Muscle layer of colon (tissue), 2 donors: ENCODE measurements around the gene C1QTNF12.

Experiments used
- H3K27ac ChIP-seq: one replicate; pipeline ENCODE4 v1.7.0; 2013; ENCODE audit warnings: low read depth, mild to moderate bottlenecking, low read length, moderate library complexity
- H3K27me3 ChIP-seq, 2 donors: one replicate each; pipeline ENCODE4 v1.7.0; 2013; ENCODE audit warnings: low read length in 2 of 2, mild to moderate bottlenecking in 2 of 2; ENCODE audit not compliant: insufficient read depth in 2 of 2, control insufficient read depth in 1 of 2
- H3K36me3 ChIP-seq: one replicate; pipeline ENCODE4 v1.7.0; 2013; ENCODE audit warnings: mild to moderate bottlenecking, low read length; ENCODE audit not compliant: insufficient read depth
- H3K4me1 ChIP-seq: one replicate; pipeline ENCODE4 v1.7.0; 2013; ENCODE audit warnings: mild to moderate bottlenecking, low read length; ENCODE audit not compliant: insufficient read depth
- H3K4me3 ChIP-seq, 2 donors: one replicate each; pipeline ENCODE4 v1.7.0; 2013; ENCODE audit warnings: low read length in 2 of 2, low read depth in 1 of 2, mild to moderate bottlenecking in 1 of 2, moderate library complexity in 1 of 2
- H3K9ac ChIP-seq: one replicate; pipeline ENCODE4 v1.7.0; 2013; ENCODE audit warnings: low read length
- H3K9me3 ChIP-seq: one replicate; pipeline ENCODE4 v1.7.0; 2013; ENCODE audit warnings: mild to moderate bottlenecking, low read length
- donor health status: abdominal sarcoma.
- donor health status: Adenocarcinoma of cecum.

C1QTNF12 gene

GRCh38 chr1:1229770-1230169 is 16.8 kb downstream of the C1QTNF12 start:
- H3K27me3 ChIP-seq = no peaks in the 10 kb centered on the region
- peaks cover 30% of the 10 kb centered on the region for H3K36me3 ChIP-seq
- no peaks in the 10 kb centered on the region for H3K9me3 ChIP-seq
- peaks cover 25% of the 10 kb centered on the region for H3K4me1 ChIP-seq
- H3K4me3 ChIP-seq = peak overlapping the region in 1 of 2 donors; percentile 99
- no peak overlapping the region for H3K9ac ChIP-seq
- no peak overlapping the region for H3K27ac ChIP-seq

DNA sequence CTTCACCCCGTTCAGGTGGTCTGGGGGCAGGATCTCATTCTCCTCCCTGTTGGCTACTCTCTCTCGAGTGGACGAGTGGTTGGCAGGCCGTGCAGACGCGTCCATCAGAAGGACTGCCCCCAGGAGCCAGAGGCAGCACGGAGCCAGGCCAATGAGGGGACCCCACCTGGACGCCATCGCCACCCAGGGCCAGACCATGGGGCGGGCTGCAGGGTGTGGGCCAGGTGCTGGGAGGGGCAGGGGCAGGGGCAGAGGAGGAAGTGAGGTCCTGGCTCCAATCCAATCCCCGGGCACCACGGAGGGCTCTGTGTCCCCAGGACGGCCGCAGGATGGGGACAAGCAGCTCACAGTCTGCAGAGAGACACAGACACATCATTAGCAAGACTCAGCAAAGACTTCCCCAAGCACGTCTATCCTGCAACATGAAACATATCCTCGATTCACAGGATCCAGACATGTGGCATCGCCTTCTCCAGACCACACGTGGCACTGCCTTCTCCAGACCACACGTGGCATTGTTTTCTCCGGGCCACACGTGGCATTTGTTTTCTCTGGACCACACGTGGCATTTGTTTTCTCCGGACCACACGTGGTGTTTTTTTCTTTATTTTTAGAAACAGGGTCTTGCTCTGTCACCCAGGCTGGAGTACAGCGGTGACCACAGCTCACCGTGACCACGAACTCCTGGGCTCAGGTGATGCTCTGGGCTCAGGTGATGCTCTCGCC is 17.8 kb downstream of the C1QTNF12 start:
- Histone ChIP-seq H3K36me3 (peaks cover 25% of the 10 kb centered on the region), H3K9ac (no peak overlapping the region), H3K27me3 (no peaks in the 10 kb centered on the region), H3K27ac (no peak overlapping the region), H3K9me3 (no peaks in the 10 kb centered on the region), H3K4me1 (peaks cover 25% of the 10 kb centered on the region), H3K4me3 (no peak overlapping the region)

DNA sequence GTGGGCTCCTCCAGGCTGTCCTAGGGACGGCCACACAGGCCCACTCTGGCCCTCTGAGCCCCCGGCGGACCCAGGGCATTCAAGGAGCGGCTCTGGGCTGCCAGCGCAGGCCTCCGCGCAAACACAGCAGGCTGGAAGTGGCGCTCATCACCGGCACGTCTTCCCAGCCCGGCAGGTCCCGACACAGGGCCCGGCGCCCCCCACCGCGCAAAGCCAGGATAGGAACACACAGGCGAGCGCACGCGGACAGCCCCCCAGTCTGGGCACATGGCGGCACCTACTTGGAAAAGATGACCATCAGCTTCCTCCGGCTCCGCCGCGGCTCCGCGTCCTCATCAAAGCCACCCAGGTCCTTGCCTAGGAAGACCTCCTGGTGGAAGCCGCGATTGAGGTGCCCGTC is 18.3 kb downstream of the C1QTNF12 start:
- peaks cover 25% of the 10 kb centered on the region for H3K4me1 ChIP-seq
- peaks cover 26% of the 10 kb centered on the region for H3K36me3 ChIP-seq
- H3K9ac ChIP-seq = no peak overlapping the region
- H3K27ac ChIP-seq = no peak overlapping the region
- no peaks in the 10 kb centered on the region for H3K27me3 ChIP-seq
- no peak overlapping the region for H3K4me3 ChIP-seq
- H3K9me3 ChIP-seq = no peaks in the 10 kb centered on the region

DNA sequence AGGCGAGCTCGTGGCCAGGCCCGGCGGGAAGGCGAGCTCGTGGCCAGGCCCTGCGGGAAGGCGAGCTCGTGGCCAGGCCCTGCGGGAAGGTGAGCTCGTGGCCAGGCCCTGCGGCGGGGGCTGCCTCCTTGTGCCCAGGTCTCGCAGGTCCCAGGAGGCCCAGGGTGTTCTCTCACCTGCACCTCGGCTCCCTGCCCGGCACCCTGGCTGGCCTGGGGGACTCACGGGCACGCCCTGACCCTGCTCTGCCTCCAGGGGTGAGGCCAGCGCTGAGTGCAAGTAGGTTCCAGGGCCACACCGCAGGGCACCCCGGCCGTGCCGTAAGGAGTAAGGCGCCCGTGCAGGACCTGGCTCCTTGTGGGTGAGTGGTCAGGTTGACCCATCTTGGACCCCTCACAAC is 19.1 kb downstream of the C1QTNF12 start:
- H3K9ac ChIP-seq = no peak overlapping the region
- H3K4me1 ChIP-seq = peaks cover 21% of the 10 kb centered on the region
- peaks cover 34% of the 10 kb centered on the region for H3K36me3 ChIP-seq

DNA sequence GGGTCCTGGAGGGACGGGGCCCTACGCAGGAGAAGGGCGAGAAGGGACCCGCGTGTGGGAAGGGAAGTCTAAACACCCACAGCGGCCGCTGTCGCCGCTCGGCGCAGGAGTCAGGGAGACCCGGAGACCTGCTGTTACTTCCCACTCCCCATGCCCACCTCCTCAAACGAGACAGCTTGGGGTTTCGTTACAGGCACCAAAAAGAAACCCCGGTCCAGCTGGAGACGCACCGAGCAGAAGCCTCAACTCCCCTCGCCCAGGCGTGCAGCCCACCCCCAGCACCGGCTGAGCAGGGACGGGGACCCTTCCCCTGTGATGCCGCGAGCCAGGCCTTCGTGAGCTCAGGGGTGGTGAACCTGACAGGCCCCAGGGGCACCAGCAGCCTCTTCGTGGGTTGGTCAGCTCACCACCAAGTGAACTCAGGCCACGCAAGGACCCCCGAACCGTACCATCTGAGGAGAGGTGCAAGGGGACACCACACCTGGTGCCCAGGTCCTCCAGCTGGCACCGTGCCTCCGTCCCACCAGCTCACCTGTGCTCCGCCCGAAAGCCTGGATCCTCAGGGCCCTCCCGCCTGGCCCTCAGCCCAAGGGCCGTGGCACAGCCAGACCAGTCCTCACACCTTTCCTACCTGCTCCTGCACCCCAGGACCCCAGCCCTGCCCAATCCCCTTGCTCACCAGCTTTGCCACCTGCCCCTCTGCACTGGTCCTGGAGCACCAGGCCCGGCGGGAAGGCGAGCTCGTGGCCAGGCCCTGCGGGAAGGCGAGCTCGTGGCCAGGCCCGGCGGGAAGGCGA is 19.8 kb downstream of the C1QTNF12 start:
- Histone ChIP-seq H3K36me3 (peaks cover 35% of the 10 kb centered on the region), H3K27me3 (no peaks in the 10 kb centered on the region), H3K9ac (no peak overlapping the region), H3K4me1 (peaks cover 21% of the 10 kb centered on the region), H3K4me3 (no peak overlapping the region), H3K27ac (no peak overlapping the region), H3K9me3 (no peaks in the 10 kb centered on the region)

More for the DNA sequence above, 19.1 kb downstream of the C1QTNF12 start:
- H3K4me3 ChIP-seq = no peak overlapping the region
- H3K27ac ChIP-seq = no peak overlapping the region
- H3K9me3 ChIP-seq = no peaks in the 10 kb centered on the region
- no peaks in the 10 kb centered on the region for H3K27me3 ChIP-seq

DNA sequence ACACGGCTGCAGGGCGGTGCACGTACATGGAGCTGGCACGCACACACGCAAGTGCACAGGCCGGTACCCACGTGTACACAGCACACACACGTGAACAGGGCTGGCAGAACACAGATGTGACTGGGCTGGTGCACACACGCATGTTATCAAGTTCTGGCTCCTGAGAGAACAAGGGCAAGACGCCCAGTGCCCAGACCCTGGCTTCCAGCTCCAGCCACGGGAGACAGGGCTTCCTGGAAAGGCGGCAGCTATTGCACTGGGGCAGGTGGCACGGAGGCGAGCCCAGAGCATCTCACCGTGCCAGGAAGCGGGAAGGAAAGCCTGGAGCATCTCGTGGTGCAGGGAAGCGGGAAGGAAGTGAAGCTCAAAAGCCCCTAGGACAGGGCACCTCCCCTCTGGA is 20.6 kb downstream of the C1QTNF12 start:
- Histone ChIP-seq H3K4me1 (peaks cover 17% of the 10 kb centered on the region), H3K27ac (no peak overlapping the region), H3K9ac (no peak overlapping the region), H3K36me3 (peaks cover 39% of the 10 kb centered on the region), H3K4me3 (no peak overlapping the region), H3K9me3 (no peaks in the 10 kb centered on the region), H3K27me3 (no peaks in the 10 kb centered on the region)

DNA sequence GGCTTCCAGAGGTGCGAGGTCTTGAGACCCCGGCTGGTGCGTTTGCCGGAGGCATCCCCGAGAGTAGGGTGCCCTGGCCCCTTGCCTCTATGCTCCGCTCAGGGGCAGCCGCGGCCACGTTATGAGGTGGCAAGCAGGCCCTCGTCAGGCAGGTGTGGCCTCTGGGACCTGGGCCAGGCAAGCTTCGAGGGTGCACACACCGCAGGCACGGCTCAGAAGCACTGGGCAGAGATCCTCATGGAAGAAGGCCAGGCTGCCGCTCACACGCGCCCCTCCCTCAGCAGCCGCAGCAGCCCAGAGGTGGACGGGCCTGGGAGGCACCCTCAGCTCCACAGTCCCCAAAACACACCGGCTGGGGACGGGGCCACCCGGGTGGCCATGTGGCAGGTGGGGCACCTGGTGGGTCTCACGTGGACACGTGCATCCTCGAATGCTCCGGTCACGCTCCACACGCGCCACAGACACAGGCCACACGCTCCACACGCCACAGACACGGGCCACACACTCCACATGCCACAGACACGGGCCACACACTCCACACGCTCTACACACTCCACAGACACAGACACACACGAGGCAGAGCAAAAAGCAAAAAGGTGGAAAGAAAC is 21.2 kb downstream of the C1QTNF12 start:
- Histone ChIP-seq H3K4me1 (peaks cover 12% of the 10 kb centered on the region), H3K9me3 (no peaks in the 10 kb centered on the region), H3K4me3 (no peak overlapping the region), H3K9ac (no peak overlapping the region), H3K27ac (no peak overlapping the region), H3K36me3 (peaks cover 39% of the 10 kb centered on the region), H3K27me3 (no peaks in the 10 kb centered on the region)

- Histone ChIP-seq H3K9me3 (no peaks in the 10 kb centered on the region), H3K27ac (no peak overlapping the region), H3K36me3 (peaks cover 39% of the 10 kb centered on the region), H3K4me1 (no peaks in the 10 kb centered on the region), H3K27me3 (no peaks in the 10 kb centered on the region), H3K4me3 (no peak overlapping the region), H3K9ac (no peak overlapping the region)
Measured at GRCh38 chr1:1223891-1224290, 22.6 kb downstream of the C1QTNF12 start.

DNA sequence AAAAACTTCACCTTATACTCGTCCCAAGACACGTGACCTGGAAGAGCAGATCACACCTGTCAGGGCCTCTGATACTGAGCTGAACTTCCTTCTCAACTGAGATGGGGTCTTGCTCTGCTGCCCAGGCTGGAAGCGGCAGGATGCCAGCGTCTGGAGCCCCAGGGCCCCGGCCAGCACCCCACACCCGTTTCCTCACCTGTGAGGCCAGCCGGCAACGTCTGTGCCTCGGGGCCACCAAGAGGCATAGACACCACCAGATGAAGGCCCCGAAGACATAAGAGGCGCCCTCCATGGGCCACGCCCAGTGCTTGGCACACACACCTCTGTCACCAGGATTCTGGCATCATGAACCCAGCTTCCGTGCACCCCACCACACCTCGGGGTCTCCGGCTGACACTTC is 23.2 kb downstream of the C1QTNF12 start:
- Histone ChIP-seq H3K4me3 (no peak overlapping the region), H3K9ac (no peak overlapping the region), H3K27me3 (no peaks in the 10 kb centered on the region), H3K4me1 (no peaks in the 10 kb centered on the region), H3K27ac (no peak overlapping the region), H3K36me3 (peaks cover 39% of the 10 kb centered on the region), H3K9me3 (no peaks in the 10 kb centered on the region)

GRCh38 chr1:1222575-1223225 is 23.8 kb downstream of the C1QTNF12 start:
- Histone ChIP-seq H3K9me3 (no peaks in the 10 kb centered on the region), H3K4me3 (no peak overlapping the region), H3K27me3 (no peaks in the 10 kb centered on the region), H3K36me3 (peaks cover 41% of the 10 kb centered on the region), H3K4me1 (no peaks in the 10 kb centered on the region), H3K27ac (no peak overlapping the region), H3K9ac (no peak overlapping the region)

DNA sequence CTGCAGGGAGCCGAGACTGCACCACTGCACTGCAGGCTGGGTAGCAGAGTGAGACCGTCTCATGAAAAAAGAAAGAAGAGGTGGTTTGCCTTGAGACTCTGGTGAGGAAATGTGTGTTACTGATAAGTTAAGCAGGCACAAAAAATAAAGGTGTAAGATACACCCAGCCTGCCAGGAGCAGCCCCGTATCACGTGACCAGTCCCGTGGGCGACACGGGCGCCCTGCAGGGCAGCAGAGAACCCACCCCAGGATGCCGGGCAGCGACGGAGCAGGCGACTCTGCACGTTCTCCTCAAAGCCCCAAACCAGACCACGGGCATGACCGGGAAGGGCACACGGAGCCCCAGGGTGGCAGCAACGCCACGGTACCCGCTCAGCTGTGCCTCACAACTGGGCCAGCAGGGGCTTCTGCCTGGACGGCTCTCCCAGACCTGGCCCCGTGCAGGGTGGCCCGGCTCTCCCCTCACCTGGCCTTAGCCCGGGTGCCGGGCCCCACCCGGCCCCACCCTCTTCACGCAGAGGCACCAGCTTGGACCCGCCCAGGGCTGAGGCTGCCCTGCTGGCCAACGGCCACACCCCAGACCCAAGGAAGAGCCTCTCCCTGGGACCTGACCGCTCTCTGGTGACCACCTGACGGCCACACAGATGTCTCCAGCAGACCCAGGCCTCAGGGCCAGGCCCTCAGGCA is 24.5 kb downstream of the C1QTNF12 start:
- no peak overlapping the region for H3K9ac ChIP-seq
- no peak overlapping the region for H3K27ac ChIP-seq
- peaks cover 44% of the 10 kb centered on the region for H3K36me3 ChIP-seq
- no peak overlapping the region for H3K4me3 ChIP-seq
- no peaks in the 10 kb centered on the region for H3K9me3 ChIP-seq
- no peaks in the 10 kb centered on the region for H3K4me1 ChIP-seq
- H3K27me3 ChIP-seq = no peaks in the 10 kb centered on the region
